ENCODE results near the gene NCKAP1. TPM values are rescaled to one million over a fixed set of nuclear protein-coding genes. Genes with fewer than 3 reads are reported as not detected.

NCKAP1 gene
- polyA plus RNA-seq, 2 of the 4 experiments (the other 2 are of a cell fraction) = 98.8 to 201 TPM

DNA sequence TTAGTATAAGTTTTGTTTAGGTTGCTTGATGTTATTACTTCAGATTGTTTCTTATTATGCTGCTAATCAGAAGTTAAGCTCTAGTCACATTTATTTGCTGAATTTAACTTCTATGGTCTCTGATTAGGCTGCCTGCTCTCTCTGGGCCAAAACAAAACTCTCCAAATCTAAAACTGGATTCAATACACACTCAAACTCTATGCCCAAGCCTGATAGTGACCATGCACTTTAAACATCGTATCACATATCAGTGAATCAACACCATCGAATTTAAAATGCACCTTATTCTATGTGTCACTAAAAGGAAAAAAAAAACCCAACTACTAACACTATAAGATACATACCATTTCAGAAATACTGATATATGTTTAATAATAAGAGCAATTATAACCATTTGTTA is 94.9 kb downstream of the NCKAP1 start:
- no peak overlapping the region for H3K4me2 ChIP-seq
- no peak overlapping the region for H3K27ac ChIP-seq
- no peaks in the 10 kb centered on the region for H3K9me3 ChIP-seq
- ChIA-PET POLR2A (no interaction called here), CTCF (no interaction called here)
- H3K4me1 ChIP-seq = peaks cover 17% of the 10 kb centered on the region
- H3K4me3 ChIP-seq = no peak overlapping the region
- TF ChIP-seq SREBF2 (IDR thresholded peaks at IDR 0.05) (no peak), CBX8 (IDR thresholded peaks at IDR 0.05) (no peak), NPAS2 (CRISPR knock-in tag; IDR thresholded peaks at IDR 0.05; ENCODE audit: borderline replicate concordance) (no peak), EP300 (IDR thresholded peaks at IDR 0.05) (no peak), RAD21 (conservative IDR thresholded peaks at IDR 0.05 in 1 of 2, IDR thresholded peaks at IDR 0.05 in 1 of 2) (no peak), HDAC2 (IDR thresholded peaks at IDR 0.05) (no peak), CHD2 (IDR thresholded peaks at IDR 0.05; ENCODE audit: low read length, partially characterized antibody) (no peak), PHF8 (IDR thresholded peaks at IDR 0.05; ENCODE audit: borderline replicate concordance, low read depth) (no peak), HEYL (CRISPR knock-in tag; IDR thresholded peaks at IDR 0.05) (no peak), KDM1A (IDR thresholded peaks at IDR 0.05; ENCODE audit: low read depth) (no peak), POLR2A (IDR thresholded peaks at IDR 0.05; ENCODE audit: low read length) (no peak), CHD4 (IDR thresholded peaks at IDR 0.05; ENCODE audit: borderline replicate concordance) (no peak)
- TF ChIP-seq, protein P1, sequence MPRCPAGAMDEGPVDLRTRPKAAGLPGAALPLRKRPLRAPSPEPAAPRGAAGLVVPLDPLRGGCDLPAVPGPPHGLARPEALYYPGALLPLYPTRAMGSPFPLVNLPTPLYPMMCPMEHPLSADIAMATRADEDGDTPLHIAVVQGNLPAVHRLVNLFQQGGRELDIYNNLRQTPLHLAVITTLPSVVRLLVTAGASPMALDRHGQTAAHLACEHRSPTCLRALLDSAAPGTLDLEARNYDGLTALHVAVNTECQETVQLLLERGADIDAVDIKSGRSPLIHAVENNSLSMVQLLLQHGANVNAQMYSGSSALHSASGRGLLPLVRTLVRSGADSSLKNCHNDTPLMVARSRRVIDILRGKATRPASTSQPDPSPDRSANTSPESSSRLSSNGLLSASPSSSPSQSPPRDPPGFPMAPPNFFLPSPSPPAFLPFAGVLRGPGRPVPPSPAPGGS (IDR thresholded peaks at IDR 0.05) = no peak
- TF ChIP-seq, protein P2, sequence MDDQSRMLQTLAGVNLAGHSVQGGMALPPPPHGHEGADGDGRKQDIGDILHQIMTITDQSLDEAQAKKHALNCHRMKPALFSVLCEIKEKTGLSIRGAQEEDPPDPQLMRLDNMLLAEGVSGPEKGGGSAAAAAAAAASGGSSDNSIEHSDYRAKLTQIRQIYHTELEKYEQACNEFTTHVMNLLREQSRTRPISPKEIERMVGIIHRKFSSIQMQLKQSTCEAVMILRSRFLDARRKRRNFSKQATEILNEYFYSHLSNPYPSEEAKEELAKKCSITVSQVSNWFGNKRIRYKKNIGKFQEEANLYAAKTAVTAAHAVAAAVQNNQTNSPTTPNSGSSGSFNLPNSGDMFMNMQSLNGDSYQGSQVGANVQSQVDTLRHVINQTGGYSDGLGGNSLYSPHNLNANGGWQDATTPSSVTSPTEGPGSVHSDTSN (IDR thresholded peaks at IDR 0.05) = no peak
- TF ChIP-seq, protein P3, sequence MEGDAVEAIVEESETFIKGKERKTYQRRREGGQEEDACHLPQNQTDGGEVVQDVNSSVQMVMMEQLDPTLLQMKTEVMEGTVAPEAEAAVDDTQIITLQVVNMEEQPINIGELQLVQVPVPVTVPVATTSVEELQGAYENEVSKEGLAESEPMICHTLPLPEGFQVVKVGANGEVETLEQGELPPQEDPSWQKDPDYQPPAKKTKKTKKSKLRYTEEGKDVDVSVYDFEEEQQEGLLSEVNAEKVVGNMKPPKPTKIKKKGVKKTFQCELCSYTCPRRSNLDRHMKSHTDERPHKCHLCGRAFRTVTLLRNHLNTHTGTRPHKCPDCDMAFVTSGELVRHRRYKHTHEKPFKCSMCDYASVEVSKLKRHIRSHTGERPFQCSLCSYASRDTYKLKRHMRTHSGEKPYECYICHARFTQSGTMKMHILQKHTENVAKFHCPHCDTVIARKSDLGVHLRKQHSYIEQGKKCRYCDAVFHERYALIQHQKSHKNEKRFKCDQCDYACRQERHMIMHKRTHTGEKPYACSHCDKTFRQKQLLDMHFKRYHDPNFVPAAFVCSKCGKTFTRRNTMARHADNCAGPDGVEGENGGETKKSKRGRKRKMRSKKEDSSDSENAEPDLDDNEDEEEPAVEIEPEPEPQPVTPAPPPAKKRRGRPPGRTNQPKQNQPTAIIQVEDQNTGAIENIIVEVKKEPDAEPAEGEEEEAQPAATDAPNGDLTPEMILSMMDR (IDR thresholded peaks at IDR 0.05) = no peak
- TF ChIP-seq, protein P4, sequence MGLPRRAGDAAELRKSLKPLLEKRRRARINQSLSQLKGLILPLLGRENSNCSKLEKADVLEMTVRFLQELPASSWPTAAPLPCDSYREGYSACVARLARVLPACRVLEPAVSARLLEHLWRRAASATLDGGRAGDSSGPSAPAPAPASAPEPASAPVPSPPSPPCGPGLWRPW (IDR thresholded peaks at IDR 0.05) = no peak
- WGBS (ENCODE audit: missing lambda C conversion rate) = 20% methylated on average over 2 of the region's 2 CpGs
- no peak for ATAC-seq
- no peak for DNase-seq (ENCODE audit: low read depth in 1 of 2, low spot score in 1 of 2)
- no peak for FAIRE-seq

DNA sequence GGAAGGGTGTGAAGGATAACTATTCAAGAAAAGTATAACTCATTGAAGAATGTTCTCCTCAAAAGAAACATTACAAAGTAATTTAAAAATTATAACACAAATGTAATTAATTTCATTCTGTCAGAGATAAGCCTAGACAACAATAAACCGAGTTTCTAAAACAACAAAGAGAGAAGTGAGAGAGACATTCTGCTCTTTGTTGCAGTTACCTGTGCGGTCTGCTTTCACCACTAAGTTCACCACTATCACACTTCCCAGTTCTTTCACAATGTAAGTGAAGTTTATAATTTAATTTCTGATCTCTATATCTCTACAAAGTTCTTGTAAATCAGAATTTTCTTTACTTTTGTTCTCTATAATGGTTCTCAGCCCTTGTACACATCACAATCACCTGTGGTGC is 95.5 kb downstream of the NCKAP1 start:
- no peak overlapping the region for H3K27ac ChIP-seq
- H3K4me1 ChIP-seq = peaks cover 17% of the 10 kb centered on the region
- H3K4me3 ChIP-seq = no peak overlapping the region
- ATAC-seq (no peak), DNase-seq (ENCODE audit: low read depth in 1 of 2, low spot score in 1 of 2) (no peak), FAIRE-seq (no peak)
- CTCF ChIA-PET = no interaction called here
- POLR2A ChIA-PET = no interaction called here
- no peaks in the 10 kb centered on the region for H3K9me3 ChIP-seq
- TF ChIP-seq RCOR1 (IDR thresholded peaks at IDR 0.05; ENCODE audit: low read depth, low read length) = no peak
- TF ChIP-seq ZC3H11A (IDR thresholded peaks at IDR 0.05) = no peak
- no peak for TF ChIP-seq TFCP2L1 (CRISPR knock-in tag; IDR thresholded peaks at IDR 0.05)
- TF ChIP-seq ZNF302 (CRISPR knock-in tag; IDR thresholded peaks at IDR 0.05) = no peak
- TF ChIP-seq EHMT2 (IDR thresholded peaks at IDR 0.05; ENCODE audit: low read depth) = no peak
- TF ChIP-seq HOXA7 (CRISPR knock-in tag; IDR thresholded peaks at IDR 0.05) = no peak
- TF ChIP-seq EHF (CRISPR knock-in tag; IDR thresholded peaks at IDR 0.05) = no peak
- TF ChIP-seq BHLHE40 (IDR thresholded peaks at IDR 0.05; ENCODE audit: low read depth, low read length) = no peak
- TF ChIP-seq KDM1A (IDR thresholded peaks at IDR 0.05; ENCODE audit: low read depth) = no peak
- no peak overlapping the region for H3K4me2 ChIP-seq
- WGBS (ENCODE audit: missing lambda C conversion rate) = 83% methylated on average over 2 of the region's 2 CpGs
